Measurements from ENCODE around the gene DPP9. TPM values are rescaled to one million over a fixed set of nuclear protein-coding genes. Genes with fewer than 3 reads are reported as not detected.

The DPP9 gene
- polyA plus RNA-seq, 1 of the 3 experiments (the other 2 are of a cell fraction), result 17.1 TPM

GRCh38 chr19:4705413-4706131 is 18.1 kb downstream of the DPP9 start:
- Histone ChIP-seq H3K79me2 (ENCODE audit: insufficient read depth) (no peaks in the 10 kb centered on the region; the same call in 1 of the 2 replicates), H3K9me2 (no peaks in the 10 kb centered on the region), H4K20me1 (ENCODE audit: insufficient read depth) (no peaks in the 10 kb centered on the region), H3K4me1 (ENCODE audit: control insufficient read depth in 1 of 2, insufficient read depth in 2 of 2, low read depth in 1 of 2, low read length in 1 of 2) (no peaks in the 10 kb centered on the region), H3K27ac (ENCODE audit: low read depth in 2 of 2, low read length in 1 of 2) (no peak overlapping the region), H3K9me3 (no peaks in the 10 kb centered on the region), H3K4me2 (no peak overlapping the region), H3K4me3 (ENCODE audit: low read depth in 2 of 2, low read length in 1 of 2) (no peak overlapping the region), H3K9ac (no peak overlapping the region), H3K27me3 (ENCODE audit: insufficient read depth) (no peaks in the 10 kb centered on the region), H3F3A (replicated peaks; ENCODE audit: insufficient read depth) (no peaks in the 10 kb centered on the region), H2AFZ (ENCODE audit: low read depth) (no peak overlapping the region), H3K36me3 (replicated peaks in 1 of 2; ENCODE audit: control insufficient read depth in 1 of 2, insufficient read depth in 2 of 2, low read length in 1 of 2) (peaks cover 30 to 37% of the 10 kb centered on the region in 2 experiments)
- TF ChIP-seq USF1 (IDR thresholded peaks at IDR 0.05; ENCODE audit: borderline replicate concordance, low read depth), result no peak
- no peak for TF ChIP-seq REST (IDR thresholded peaks at IDR 0.05; ENCODE audit: low read depth, low read length)
- no peak for TF ChIP-seq NFIC (IDR thresholded peaks at IDR 0.05; ENCODE audit: borderline replicate concordance)
- TF ChIP-seq MEF2A (IDR thresholded peaks at IDR 0.05; ENCODE audit: borderline replicate concordance, low read depth), result no peak
- no peak for TF ChIP-seq TEAD4 (IDR thresholded peaks at IDR 0.05; ENCODE audit: borderline replicate concordance, insufficient read depth)
- TF ChIP-seq CTCF (IDR thresholded peaks at IDR 0.05), result no peak
- TF ChIP-seq, protein P1, sequence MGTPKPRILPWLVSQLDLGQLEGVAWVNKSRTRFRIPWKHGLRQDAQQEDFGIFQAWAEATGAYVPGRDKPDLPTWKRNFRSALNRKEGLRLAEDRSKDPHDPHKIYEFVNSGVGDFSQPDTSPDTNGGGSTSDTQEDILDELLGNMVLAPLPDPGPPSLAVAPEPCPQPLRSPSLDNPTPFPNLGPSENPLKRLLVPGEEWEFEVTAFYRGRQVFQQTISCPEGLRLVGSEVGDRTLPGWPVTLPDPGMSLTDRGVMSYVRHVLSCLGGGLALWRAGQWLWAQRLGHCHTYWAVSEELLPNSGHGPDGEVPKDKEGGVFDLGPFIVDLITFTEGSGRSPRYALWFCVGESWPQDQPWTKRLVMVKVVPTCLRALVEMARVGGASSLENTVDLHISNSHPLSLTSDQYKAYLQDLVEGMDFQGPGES (IDR thresholded peaks at IDR 0.05; ENCODE audit: low read depth, low read length), result no peak
- no peak for TF ChIP-seq RFX5 (IDR thresholded peaks at IDR 0.05; ENCODE audit: low read length)
- no peak for TF ChIP-seq MXI1 (IDR thresholded peaks at IDR 0.05; ENCODE audit: low read depth, low read length)
- TF ChIP-seq MAX (IDR thresholded peaks at IDR 0.05; ENCODE audit: low read depth), result no peak
- no peak for TF ChIP-seq RCOR1 (IDR thresholded peaks at IDR 0.05; ENCODE audit: low read length)
- DNase-seq, result no peak
- over 99% methylated on average over 13 of the region's 19 CpGs for WGBS (ENCODE audit: low lambda C conversion rate)
- CTCF ChIA-PET, result no interaction called here
- POLR2A ChIA-PET, result interaction anchor here (0.6 kb wide), 1 partner anchor 1007 kb away, joined by 3 read pairs; no protein-coding TSS in a partner anchor
